ENCODE results near the gene ZNF274.

GRCh38 chr19:58153386-58153785 is 29.5 kb upstream of the ZNF274 start:
- no peak for TF ChIP-seq NR2F1 (conservative IDR thresholded peaks at IDR 0.05)
- TF ChIP-seq SREBF2 (IDR thresholded peaks at IDR 0.05; ENCODE audit: low read length): no peak
- TF ChIP-seq JUND (IDR thresholded peaks at IDR 0.05; ENCODE audit: low read depth, low read length): no peak
- no peak for TF ChIP-seq CREB1 (IDR thresholded peaks at IDR 0.05; ENCODE audit: low read depth)
- TF ChIP-seq CTCF (IDR thresholded peaks at IDR 0.05 in 2 of 3, conservative IDR thresholded peaks at IDR 0.05 in 1 of 3; ENCODE audit: control insufficient read depth in 2 of 3, extremely low read depth in 1 of 3, insufficient read depth in 1 of 3, low read depth in 3 of 3, low read length in 3 of 3): no peak
- no peak for TF ChIP-seq EP300 (IDR thresholded peaks at IDR 0.05; ENCODE audit: borderline replicate concordance in 1 of 2, control insufficient read depth in 1 of 2, low read depth in 2 of 2, low read length in 2 of 2)
- TF ChIP-seq SMC3 (IDR thresholded peaks at IDR 0.05; ENCODE audit: borderline replicate concordance, low read length): no peak
- no peak for TF ChIP-seq POLR2A (IDR thresholded peaks at IDR 0.05; ENCODE audit: low read depth, low read length)
- no peak for TF ChIP-seq NBN (IDR thresholded peaks at IDR 0.05)
- no peak for TF ChIP-seq SP1 (IDR thresholded peaks at IDR 0.05; ENCODE audit: low read depth, low read length)
